Neuron (in vitro differentiated cells): ENCODE data around the gene OTOP3.

Source experiments
- H2AFZ ChIP-seq: one replicate; pipeline ENCODE4 v1.6.1; 2013; ENCODE audit warnings: low read depth, mild to moderate bottlenecking, inconsistent platforms, low read length, moderate library complexity
- H3K27me3 ChIP-seq: one replicate; pipeline ENCODE4 v1.6.1; 2013; ENCODE audit warnings: low read length; ENCODE audit not compliant: insufficient read depth
- H3K36me3 ChIP-seq: one replicate; pipeline ENCODE4 v1.6.1; 2013; ENCODE audit warnings: low read length; ENCODE audit not compliant: insufficient read depth
- H3K4me1 ChIP-seq: one replicate; pipeline ENCODE4 v1.6.1; 2013; ENCODE audit warnings: low read length; ENCODE audit not compliant: insufficient read depth
- H3K4me3 ChIP-seq: 2 replicates; pipeline ENCODE4 v1.5.1; 2013; ENCODE audit warnings: mild to moderate bottlenecking, low read length, moderate library complexity
- H3K9me3 ChIP-seq: one replicate; pipeline ENCODE4 v1.6.1; 2013; ENCODE audit warnings: low read length

OTOP3 gene

GRCh38 chr17:74921026-74921681, 14.5 kb upstream of the OTOP3 start:
- Histone ChIP-seq H2AFZ (no peak overlapping the region), H3K9me3 (no peaks in the 10 kb centered on the region), H3K36me3 (no peaks in the 10 kb centered on the region), H3K4me1 (peaks cover 10% of the 10 kb centered on the region), H3K4me3 (no peak overlapping the region), H3K27me3 (peaks cover 53% of the 10 kb centered on the region)

- peaks cover 57% of the 10 kb centered on the region for H3K27me3 ChIP-seq
- H2AFZ ChIP-seq, result no peak overlapping the region
- peaks cover 10% of the 10 kb centered on the region for H3K4me1 ChIP-seq
- H3K4me3 ChIP-seq, result no peak overlapping the region
- no peaks in the 10 kb centered on the region for H3K36me3 ChIP-seq
- H3K9me3 ChIP-seq, result no peaks in the 10 kb centered on the region
Measured at GRCh38 chr17:74921769-74922168, 13.9 kb upstream of the OTOP3 start.

GRCh38 chr17:74922172-74922571, 13.5 kb upstream of the OTOP3 start:
- Histone ChIP-seq H3K27me3 (peaks cover 61% of the 10 kb centered on the region), H3K36me3 (no peaks in the 10 kb centered on the region), H3K4me1 (peaks cover 10% of the 10 kb centered on the region), H3K4me3 (no peak overlapping the region), H2AFZ (no peak overlapping the region), H3K9me3 (no peaks in the 10 kb centered on the region)

- Histone ChIP-seq H3K27me3 (peaks cover 67% of the 10 kb centered on the region), H3K9me3 (no peaks in the 10 kb centered on the region), H3K4me1 (peaks cover 10% of the 10 kb centered on the region), H3K4me3 (no peak within 1 kb of the TSS), H3K36me3 (no peaks in the 10 kb centered on the region), H2AFZ (no peak within 1 kb of the TSS)
Measured at GRCh38 chr17:74922694-74923537, 12.8 kb upstream of the OTOP3 start, which contains the start of gene USH1G. Gene USH1G (minus strand): TSS chr17:74923255. CDS start chr17:74923073, 182 bp downstream.

GRCh38 chr17:74923538-74924249, 12.0 kb upstream of the OTOP3 start:
- Histone ChIP-seq H3K4me1 (peaks cover 10% of the 10 kb centered on the region), H3K36me3 (no peaks in the 10 kb centered on the region), H3K27me3 (peaks cover 71% of the 10 kb centered on the region), H3K9me3 (no peaks in the 10 kb centered on the region), H3K4me3 (no peak overlapping the region), H2AFZ (no peak overlapping the region)

GRCh38 chr17:74924250-74924948, 11.3 kb upstream of the OTOP3 start, which contains the start of gene OTOP2:
Gene OTOP2 (plus strand): TSS chr17:74924273. CDS start chr17:74924633, 360 bp downstream.
- Histone ChIP-seq H2AFZ (no peak within 1 kb of the TSS), H3K4me1 (peaks cover 10% of the 10 kb centered on the region), H3K4me3 (no peak within 1 kb of the TSS), H3K27me3 (peaks cover 75% of the 10 kb centered on the region), H3K9me3 (no peaks in the 10 kb centered on the region), H3K36me3 (no peaks in the 10 kb centered on the region)

- H2AFZ ChIP-seq, result no peak overlapping the region
- H3K9me3 ChIP-seq, result no peaks in the 10 kb centered on the region
- peaks cover 10% of the 10 kb centered on the region for H3K4me1 ChIP-seq
- H3K36me3 ChIP-seq, result no peaks in the 10 kb centered on the region
- H3K27me3 ChIP-seq, result peaks cover 78% of the 10 kb centered on the region
- H3K4me3 ChIP-seq, result no peak overlapping the region
Measured at GRCh38 chr17:74925242-74925641, 10.5 kb upstream of the OTOP3 start.

- Histone ChIP-seq H3K4me3 (no peak overlapping the region), H2AFZ (no peak overlapping the region), H3K9me3 (no peaks in the 10 kb centered on the region), H3K36me3 (no peaks in the 10 kb centered on the region), H3K27me3 (peaks cover 75% of the 10 kb centered on the region), H3K4me1 (no peaks in the 10 kb centered on the region)
Measured at GRCh38 chr17:74928786-74929185, 6.9 kb upstream of the OTOP3 start.

- no peaks in the 10 kb centered on the region for H3K9me3 ChIP-seq
- H3K4me1 ChIP-seq, result no peaks in the 10 kb centered on the region
- peaks cover 70% of the 10 kb centered on the region for H3K27me3 ChIP-seq
- no peaks in the 10 kb centered on the region for H3K36me3 ChIP-seq
- H3K4me3 ChIP-seq, result no peak overlapping the region
- no peak overlapping the region for H2AFZ ChIP-seq
Measured at GRCh38 chr17:74930535-74931036, 5.1 kb upstream of the OTOP3 start.

GRCh38 chr17:74935048-74935447, 650 bp upstream of the OTOP3 start:
- Histone ChIP-seq H2AFZ (no peak overlapping the region), H3K4me3 (no peak overlapping the region), H3K9me3 (no peaks in the 10 kb centered on the region), H3K27me3 (peaks cover 72% of the 10 kb centered on the region), H3K36me3 (no peaks in the 10 kb centered on the region), H3K4me1 (no peaks in the 10 kb centered on the region)

- H3K4me3 ChIP-seq, result no peak overlapping the region
- no peaks in the 10 kb centered on the region for H3K36me3 ChIP-seq
- no peaks in the 10 kb centered on the region for H3K9me3 ChIP-seq
- peaks cover 76% of the 10 kb centered on the region for H3K27me3 ChIP-seq
- H2AFZ ChIP-seq, result no peak overlapping the region
- no peaks in the 10 kb centered on the region for H3K4me1 ChIP-seq
Measured at GRCh38 chr17:74936470-74936799, 737 bp downstream of the OTOP3 start.

GRCh38 chr17:74937064-74938051, 1.7 kb downstream of the OTOP3 start:
- H3K27me3 ChIP-seq, result peaks cover 81% of the 10 kb centered on the region
- no peak overlapping the region for H3K4me3 ChIP-seq
- H3K4me1 ChIP-seq, result no peaks in the 10 kb centered on the region
- no peaks in the 10 kb centered on the region for H3K9me3 ChIP-seq
- H3K36me3 ChIP-seq, result no peaks in the 10 kb centered on the region
- H2AFZ ChIP-seq, result no peak overlapping the region
